Activated naive CD8-positive, alpha-beta T cell (primary cell): ENCODE data around the gene STXBP5.
A peak's percentile ranks its signal among the peaks of the same experiment; 100 is the strongest.

Experiments
- H3K27ac Mint-ChIP-seq: one replicate; pipeline ENCODE4 v1.8.0; 2021; ENCODE audit warnings: mixed read lengths
- H3K27me3 Mint-ChIP-seq: one replicate; pipeline ENCODE4 v1.8.0; 2021; ENCODE audit warnings: mixed read lengths
- H3K36me3 Mint-ChIP-seq: one replicate; pipeline ENCODE4 v1.8.0; 2021; ENCODE audit warnings: mixed read lengths
- H3K4me1 Mint-ChIP-seq: one replicate; pipeline ENCODE4 v1.8.0; 2021; ENCODE audit warnings: low read depth, mixed read lengths
- H3K4me3 Mint-ChIP-seq: one replicate; pipeline ENCODE4 v1.8.0; 2021; ENCODE audit warnings: mild to moderate bottlenecking, mixed read lengths
- H3K9me3 Mint-ChIP-seq: one replicate; pipeline ENCODE4 v1.8.0; 2021; ENCODE audit warnings: low read depth, mixed read lengths

The STXBP5 gene

DNA sequence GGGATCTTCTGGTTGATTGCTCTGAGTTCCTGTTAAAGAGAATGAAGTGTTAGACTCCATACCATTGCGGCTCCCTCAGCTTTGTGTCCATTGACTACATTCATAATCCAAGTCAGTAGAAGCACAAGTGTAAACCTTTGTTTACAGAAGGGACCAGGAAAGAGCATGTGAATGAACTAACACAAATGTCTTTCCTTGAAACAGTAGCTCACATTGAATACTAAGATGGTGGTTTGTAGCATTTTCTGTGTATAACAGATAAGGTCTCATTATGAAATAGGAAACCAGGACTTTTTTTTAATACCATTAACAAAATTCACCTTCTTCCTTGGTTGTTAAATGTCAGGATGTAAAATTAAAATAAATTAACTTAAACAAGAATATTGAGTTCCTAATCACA lies 8.4 kb downstream of the STXBP5 start:
- Mint-ChIP-seq H3K4me1 (peaks cover 36% of the 10 kb centered on the region), H3K36me3 (peaks cover 2% of the 10 kb centered on the region), H3K4me3 (no peak overlapping the region), H3K9me3 (no peaks in the 10 kb centered on the region), H3K27me3 (no peaks in the 10 kb centered on the region), H3K27ac (no peak overlapping the region)

DNA sequence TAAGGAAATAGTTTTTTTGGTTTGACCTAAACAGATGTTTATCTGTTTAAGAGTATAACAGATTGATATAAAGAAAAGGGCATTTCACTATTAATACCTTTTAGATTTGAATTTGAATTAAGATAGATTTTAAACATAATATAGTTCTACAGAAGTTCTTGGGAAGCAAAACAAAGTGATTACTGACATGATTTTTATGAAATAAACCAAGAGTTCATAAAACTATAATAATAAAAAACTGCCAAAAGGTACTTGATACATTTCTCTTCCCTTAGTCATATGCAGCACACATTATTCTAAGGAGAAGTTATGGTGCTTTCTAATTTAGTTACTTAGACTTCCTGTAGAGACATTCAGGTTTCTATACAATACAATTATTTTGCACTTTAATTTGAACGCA lies 9.6 kb downstream of the STXBP5 start:
- H3K4me1 Mint-ChIP-seq, result peaks cover 32% of the 10 kb centered on the region
- no peaks in the 10 kb centered on the region for H3K9me3 Mint-ChIP-seq
- H3K36me3 Mint-ChIP-seq, result peaks cover 2% of the 10 kb centered on the region
- no peak overlapping the region for H3K27ac Mint-ChIP-seq
- H3K4me3 Mint-ChIP-seq, result no peak overlapping the region
- no peaks in the 10 kb centered on the region for H3K27me3 Mint-ChIP-seq

DNA sequence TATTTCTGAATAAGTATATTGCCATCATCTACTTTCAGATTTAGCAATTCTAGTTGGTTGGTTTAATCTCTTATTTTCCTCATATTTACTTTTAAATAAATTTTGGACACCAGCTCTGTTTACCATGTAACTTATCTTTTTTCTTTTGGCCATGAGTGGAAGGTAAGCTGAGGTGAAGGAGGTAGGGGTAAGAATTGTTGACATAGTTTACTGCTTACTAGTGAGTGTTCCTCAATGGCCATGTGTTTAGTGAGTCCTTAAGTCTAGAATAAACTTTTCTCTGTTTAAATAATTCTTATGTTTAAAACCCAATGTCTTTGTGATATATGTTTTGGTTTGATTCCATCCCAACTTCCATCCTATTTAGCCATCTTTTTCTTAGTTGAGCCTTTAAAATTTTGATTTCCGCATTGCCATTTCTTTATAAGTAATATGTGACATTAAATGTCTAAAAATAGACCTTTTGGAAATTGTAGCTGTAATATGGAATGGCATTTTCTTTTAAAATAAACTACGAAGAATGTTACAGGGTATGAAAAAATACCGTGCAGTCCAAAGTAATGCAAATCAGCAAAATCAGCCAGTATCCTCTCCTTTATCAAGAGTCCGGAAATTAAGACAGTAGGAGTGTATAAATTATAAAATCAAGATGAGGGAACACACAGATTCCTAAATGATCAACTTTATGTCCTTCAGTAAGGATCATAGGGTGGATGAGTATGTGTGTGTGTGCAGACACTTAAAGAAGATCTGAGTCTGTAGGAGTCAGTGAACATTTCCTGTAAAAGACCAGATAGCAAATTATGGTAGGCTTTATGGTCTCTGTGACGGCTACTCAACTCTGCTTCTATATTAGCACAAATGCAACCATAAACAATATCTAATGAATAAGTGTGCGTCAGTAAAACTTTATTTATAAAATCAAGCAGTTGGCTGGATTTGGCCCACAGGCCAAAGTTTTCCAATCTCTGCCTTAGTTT lies 10.3 kb downstream of the STXBP5 start:
- Mint-ChIP-seq H3K36me3 (peaks cover 4% of the 10 kb centered on the region), H3K4me1 (peaks cover 36% of the 10 kb centered on the region), H3K27ac (no peak overlapping the region), H3K9me3 (no peaks in the 10 kb centered on the region), H3K4me3 (no peak overlapping the region), H3K27me3 (no peaks in the 10 kb centered on the region)

DNA sequence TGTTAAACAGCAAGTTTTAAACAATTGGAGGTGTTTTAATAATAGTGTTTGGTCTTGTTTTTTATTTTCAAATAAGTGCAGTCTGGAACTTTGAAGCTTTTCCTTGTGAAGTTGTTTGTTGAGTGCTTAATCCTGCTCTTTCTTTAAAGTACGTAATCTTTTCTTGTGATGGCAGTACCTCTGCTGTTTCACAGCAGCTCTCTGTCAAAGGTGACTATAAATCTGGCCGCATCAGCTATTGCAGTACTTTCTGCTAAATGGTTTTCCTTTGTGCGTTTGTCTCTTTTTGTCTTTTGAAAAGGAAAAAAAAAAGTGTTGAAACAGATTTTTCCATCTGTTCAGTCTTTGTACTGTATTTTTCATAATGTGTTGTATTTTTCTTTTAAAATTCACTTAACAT lies 12.7 kb downstream of the STXBP5 start:
- Mint-ChIP-seq H3K27me3 (no peaks in the 10 kb centered on the region), H3K27ac (no peak overlapping the region), H3K4me1 (peaks cover 47% of the 10 kb centered on the region)

DNA sequence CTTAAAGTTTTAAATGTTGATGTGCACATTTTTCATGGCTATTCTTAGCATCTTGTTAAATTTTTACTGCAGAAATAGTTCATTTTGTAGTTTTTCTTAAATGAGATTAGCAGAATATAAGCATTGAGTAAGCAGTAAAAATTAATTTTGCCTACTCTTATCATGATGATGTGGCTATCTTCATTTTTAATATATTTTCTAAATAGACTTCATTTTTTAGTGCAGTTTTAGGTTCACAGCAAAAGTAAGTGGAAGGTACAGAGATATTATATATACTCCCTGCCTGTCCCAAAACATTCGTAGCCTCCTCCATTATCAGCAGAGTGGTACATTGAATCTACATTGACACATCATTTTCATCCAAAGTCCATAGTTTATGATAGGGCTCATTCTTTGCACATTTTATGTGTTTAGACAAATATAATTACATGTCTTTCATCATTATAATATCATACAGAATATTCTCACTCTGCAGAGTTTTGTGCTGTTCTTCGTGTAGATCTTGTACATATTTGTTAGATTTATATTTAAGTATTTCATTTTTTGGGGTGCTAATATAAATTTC lies 13.7 kb downstream of the STXBP5 start:
- peaks cover 50% of the 10 kb centered on the region for H3K4me1 Mint-ChIP-seq
- no peak overlapping the region for H3K27ac Mint-ChIP-seq
- H3K4me3 Mint-ChIP-seq, result no peak overlapping the region
- no peaks in the 10 kb centered on the region for H3K27me3 Mint-ChIP-seq
- H3K9me3 Mint-ChIP-seq, result no peaks in the 10 kb centered on the region
- peaks cover 6% of the 10 kb centered on the region for H3K36me3 Mint-ChIP-seq

More for the DNA sequence above, 12.7 kb downstream of the STXBP5 start:
- no peaks in the 10 kb centered on the region for H3K9me3 Mint-ChIP-seq
- H3K36me3 Mint-ChIP-seq, result peaks cover 6% of the 10 kb centered on the region
- no peak overlapping the region for H3K4me3 Mint-ChIP-seq

DNA sequence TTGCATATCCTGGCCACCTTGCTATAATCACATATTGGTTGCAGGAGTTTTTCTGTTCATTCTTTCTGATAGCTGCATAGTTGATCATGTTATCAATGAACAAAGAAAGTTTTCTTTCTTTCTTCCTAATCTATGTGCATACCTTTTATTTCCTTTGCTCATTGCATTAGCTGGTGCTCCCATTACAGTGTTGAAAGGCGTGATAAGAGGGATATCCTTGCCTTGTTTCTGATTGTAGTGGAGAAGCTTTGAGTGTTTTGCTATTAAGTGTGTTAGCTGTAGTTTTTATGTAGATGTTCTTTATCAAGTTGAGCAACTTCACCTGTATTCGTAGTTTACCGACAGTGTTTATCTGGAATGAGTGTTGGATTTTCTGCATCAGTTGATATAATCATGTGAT lies 14.6 kb downstream of the STXBP5 start:
- peaks cover 6% of the 10 kb centered on the region for H3K36me3 Mint-ChIP-seq
- peaks cover 57% of the 10 kb centered on the region for H3K4me1 Mint-ChIP-seq
- no peaks in the 10 kb centered on the region for H3K27me3 Mint-ChIP-seq
- no peaks in the 10 kb centered on the region for H3K9me3 Mint-ChIP-seq
- no peak overlapping the region for H3K27ac Mint-ChIP-seq
- H3K4me3 Mint-ChIP-seq, result no peak overlapping the region

DNA sequence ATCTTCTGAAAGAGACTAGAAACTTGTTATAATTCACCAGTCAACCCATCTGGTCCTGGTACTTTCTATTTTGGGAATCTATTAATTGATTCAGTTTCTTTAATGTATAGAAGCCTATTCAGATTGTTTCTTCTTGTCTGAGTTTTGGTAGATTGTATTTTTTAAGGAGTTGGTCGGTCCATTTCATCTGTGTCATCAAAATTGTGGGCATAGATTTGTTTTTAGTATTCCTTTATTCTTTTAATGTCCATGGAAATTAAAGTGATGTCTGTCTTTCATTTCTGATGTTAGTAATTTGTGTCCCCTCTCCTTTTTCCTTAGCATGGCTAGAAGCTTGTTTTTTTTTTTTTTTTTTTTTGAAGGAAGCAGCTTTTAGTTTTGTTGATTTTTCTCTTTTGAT lies 15.2 kb downstream of the STXBP5 start:
- Mint-ChIP-seq H3K9me3 (no peaks in the 10 kb centered on the region), H3K36me3 (peaks cover 6% of the 10 kb centered on the region), H3K4me3 (no peak overlapping the region), H3K27ac (no peak overlapping the region), H3K27me3 (no peaks in the 10 kb centered on the region), H3K4me1 (peaks cover 55% of the 10 kb centered on the region)

DNA sequence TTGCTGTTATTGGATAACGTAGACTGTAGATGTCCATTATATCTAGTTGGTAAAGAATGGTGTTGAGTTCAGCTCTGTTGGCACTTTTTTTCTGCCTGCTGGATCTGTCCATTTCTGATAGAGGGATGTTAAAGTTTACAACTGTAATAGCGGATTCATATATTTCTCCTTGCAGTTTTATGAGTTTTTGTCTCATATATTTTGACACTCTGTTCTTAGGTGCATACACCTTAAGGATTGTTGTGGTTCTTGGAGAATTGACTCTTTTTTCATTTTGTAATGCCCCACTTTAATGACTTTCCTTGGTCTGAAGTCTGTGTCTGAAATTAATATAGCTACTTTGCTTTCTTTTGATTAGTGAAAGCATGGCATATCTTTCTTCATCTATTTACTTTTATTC lies 16.1 kb downstream of the STXBP5 start:
- no peak overlapping the region for H3K4me3 Mint-ChIP-seq
- H3K36me3 Mint-ChIP-seq, result peaks cover 4% of the 10 kb centered on the region

DNA sequence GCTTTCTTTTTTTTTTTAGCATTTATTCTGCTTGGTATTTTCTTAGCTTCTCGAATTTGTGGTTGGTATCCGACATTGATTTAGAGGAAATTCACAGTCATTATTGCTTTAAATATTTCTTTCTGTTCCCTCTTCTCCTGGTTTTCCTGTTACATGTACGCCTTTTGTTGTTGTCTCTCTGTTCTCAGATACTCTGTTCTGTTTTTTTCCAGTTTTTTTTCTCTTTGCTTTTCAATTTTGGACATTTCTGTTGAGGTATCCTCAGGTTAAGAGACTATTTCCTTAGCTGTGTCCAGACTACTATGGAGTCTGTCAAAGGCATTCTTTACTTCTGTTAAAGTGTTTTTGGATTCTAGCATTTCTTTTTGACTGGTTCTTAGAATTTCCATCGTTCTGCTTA lies 17.5 kb downstream of the STXBP5 start:
- Mint-ChIP-seq H3K36me3 (peaks cover 4% of the 10 kb centered on the region), H3K9me3 (no peaks in the 10 kb centered on the region), H3K4me1 (peaks cover 54% of the 10 kb centered on the region), H3K27me3 (no peaks in the 10 kb centered on the region), H3K4me3 (no peak overlapping the region), H3K27ac (no peak overlapping the region)

More for the DNA sequence above, 16.1 kb downstream of the STXBP5 start:
- Mint-ChIP-seq H3K9me3 (no peaks in the 10 kb centered on the region), H3K4me1 (peaks cover 53% of the 10 kb centered on the region), H3K27me3 (no peaks in the 10 kb centered on the region), H3K27ac (no peak overlapping the region)

DNA sequence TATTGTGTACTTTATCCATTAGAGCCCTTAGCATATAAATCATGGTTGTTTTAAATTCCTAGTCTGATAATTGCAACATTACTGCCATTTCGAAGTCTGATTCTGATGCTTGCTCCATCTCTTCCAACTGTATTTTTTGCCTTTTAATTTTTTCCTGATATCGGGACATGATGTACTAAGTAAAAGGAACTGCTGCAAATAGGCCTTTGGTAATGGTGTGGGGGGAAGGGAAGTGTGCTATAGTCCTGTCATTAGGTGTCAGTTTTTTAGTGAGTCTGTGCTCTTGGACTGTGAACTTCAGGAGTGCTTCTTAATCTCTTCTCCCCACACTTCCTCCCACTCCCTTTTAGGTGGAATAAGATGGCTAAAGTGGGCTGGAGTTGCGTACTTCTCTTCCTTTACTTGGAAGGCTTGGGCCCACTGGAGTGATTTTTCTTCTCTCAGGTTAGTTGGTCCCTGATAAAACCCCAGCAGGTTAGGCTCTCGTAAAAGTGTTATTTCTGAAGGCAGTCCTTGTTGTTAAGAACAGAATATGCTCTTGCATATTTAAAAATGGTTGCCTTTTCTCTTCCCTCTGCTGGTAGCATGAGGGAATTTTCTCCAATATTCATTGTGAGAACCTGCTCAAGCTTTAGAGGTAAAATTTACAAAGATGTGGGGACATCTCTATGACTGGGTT lies 18.1 kb downstream of the STXBP5 start:
- Mint-ChIP-seq H3K27ac (no peak overlapping the region), H3K36me3 (peaks cover 4% of the 10 kb centered on the region), H3K4me3 (no peak overlapping the region), H3K27me3 (no peaks in the 10 kb centered on the region), H3K4me1 (peaks cover 58% of the 10 kb centered on the region), H3K9me3 (no peaks in the 10 kb centered on the region)

DNA sequence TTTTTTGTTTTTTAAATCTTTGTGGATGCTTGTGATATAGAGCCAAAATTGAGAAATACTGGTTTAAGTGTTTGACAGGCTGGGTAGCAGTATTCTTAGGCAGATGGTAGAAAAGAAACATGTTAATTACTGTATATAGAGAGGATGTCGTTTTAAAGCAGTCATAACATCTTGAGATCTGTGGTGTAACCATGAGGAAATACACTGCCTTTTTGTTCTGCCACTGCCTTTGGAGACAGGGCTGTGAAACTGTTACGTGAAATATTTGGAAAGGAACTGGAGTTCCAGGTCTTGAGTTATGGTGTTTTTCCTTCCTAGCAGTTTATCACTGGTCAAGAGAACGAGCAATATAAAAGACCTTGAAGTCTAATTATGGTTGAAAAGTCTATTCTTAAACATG lies 19.5 kb downstream of the STXBP5 start:
- Mint-ChIP-seq H3K9me3 (no peaks in the 10 kb centered on the region), H3K36me3 (peaks cover 4% of the 10 kb centered on the region), H3K4me1 (peaks cover 68% of the 10 kb centered on the region), H3K27ac (no peak overlapping the region), H3K4me3 (no peak overlapping the region), H3K27me3 (no peaks in the 10 kb centered on the region)

DNA sequence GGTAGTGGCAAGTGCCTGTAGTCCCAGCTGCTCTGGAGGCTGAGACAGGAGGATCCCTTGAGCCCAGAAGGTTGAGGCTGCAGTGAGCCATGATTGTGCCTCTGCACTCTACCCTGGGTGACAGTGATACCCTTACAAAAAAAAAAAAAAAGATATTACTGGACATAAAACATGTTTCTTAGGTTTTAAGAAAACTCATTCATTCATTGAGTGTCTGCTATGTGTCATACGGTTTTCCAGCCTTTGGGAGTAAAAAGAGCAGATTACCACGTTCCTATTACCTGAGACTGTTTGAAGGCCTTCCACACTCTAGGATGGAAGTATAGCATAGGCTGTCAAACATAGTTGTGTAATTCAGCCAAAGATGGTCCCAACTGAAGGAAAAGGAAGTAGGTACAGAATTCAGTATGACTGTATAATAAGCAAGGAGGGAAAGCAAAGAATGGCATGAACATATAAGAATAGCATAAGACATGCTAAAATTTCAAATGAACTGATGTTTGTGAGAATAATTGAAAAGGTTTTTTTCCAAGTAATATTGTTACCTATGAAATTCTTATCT lies 22.0 kb downstream of the STXBP5 start:
- no peak overlapping the region for H3K4me3 Mint-ChIP-seq
- H3K4me1 Mint-ChIP-seq, result peaks cover 54% of the 10 kb centered on the region
- H3K9me3 Mint-ChIP-seq, result no peaks in the 10 kb centered on the region
- no peaks in the 10 kb centered on the region for H3K27me3 Mint-ChIP-seq
- H3K27ac Mint-ChIP-seq, result no peak overlapping the region
- H3K36me3 Mint-ChIP-seq, result peaks cover 4% of the 10 kb centered on the region

DNA sequence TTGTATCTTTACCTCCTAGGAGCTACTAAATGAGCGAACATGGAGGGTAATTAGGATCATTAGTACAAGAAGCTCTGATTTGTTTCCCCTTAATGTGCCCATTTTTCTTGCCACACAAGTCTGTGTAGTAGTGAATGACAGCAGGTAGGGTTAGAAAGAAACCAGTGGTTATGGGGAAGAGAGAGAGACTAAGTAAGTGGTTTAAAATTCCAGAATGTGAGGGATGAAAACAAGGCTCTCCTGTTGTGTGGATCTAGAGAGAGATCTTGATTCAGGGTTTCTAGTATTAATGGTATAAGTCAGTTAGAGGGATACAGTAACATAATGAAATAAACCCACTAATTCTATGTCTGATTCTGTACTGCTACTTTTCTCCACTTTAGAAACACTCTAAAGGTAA lies 22.7 kb downstream of the STXBP5 start:
- Mint-ChIP-seq H3K4me1 (peaks cover 48% of the 10 kb centered on the region), H3K9me3 (no peaks in the 10 kb centered on the region), H3K4me3 (no peak overlapping the region), H3K36me3 (peaks cover 2% of the 10 kb centered on the region), H3K27me3 (no peaks in the 10 kb centered on the region), H3K27ac (no peak overlapping the region)

DNA sequence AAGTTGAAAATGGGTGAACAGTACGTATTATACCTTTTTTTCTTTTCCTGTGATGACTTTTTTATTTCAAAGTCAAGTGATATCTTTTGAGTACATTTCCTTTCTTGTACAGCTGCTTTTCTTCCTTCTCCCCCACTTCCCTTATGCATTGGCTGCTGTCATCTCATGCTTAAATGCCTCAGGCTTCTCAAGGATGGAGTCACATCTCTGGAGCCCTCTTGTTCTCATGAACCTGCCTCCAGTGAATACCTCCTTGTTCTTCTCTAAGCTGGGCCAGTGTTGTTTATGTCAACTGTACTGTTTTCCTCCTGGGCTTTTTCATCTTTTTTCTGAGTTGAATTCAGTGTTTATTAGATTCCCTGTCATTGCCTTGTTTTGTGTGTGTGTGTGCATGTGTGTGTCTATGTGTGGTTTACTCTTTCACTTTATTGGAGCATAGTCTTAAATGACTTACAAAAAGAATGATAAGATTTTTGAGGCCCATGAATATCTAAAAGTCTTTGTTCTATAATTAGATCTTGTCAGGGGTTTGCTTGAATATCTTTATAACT lies 23.6 kb downstream of the STXBP5 start:
- H3K27ac Mint-ChIP-seq, result peak overlapping the region; percentile 18
- H3K4me3 Mint-ChIP-seq, result no peak overlapping the region
- peaks cover 2% of the 10 kb centered on the region for H3K36me3 Mint-ChIP-seq
- no peaks in the 10 kb centered on the region for H3K27me3 Mint-ChIP-seq
- no peaks in the 10 kb centered on the region for H3K9me3 Mint-ChIP-seq
- peaks cover 38% of the 10 kb centered on the region for H3K4me1 Mint-ChIP-seq

DNA sequence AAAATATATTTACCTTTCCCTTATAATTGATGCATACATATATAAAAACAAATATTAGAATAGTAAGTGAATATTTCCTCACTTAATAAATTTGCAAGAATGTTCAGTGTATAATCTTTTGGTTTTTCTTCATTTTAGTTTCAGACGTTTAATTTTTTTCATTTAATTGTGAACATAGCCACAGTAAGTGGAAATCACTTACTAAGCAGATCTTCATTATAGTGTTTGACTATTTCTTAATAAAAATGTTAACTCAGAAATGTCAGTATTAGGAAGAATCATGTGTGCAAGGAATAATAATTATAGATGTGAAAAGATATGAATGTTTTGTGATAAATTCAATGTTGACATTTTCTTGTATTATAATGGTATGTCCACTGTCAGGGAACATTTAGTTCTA lies 27.4 kb downstream of the STXBP5 start:
- Mint-ChIP-seq H3K4me1 (peaks cover 33% of the 10 kb centered on the region), H3K27ac (no peak overlapping the region), H3K36me3 (peaks cover 7% of the 10 kb centered on the region), H3K4me3 (no peak overlapping the region), H3K9me3 (no peaks in the 10 kb centered on the region), H3K27me3 (no peaks in the 10 kb centered on the region)
